ENCODE measurements around the gene MCOLN2. TPM values are rescaled to one million over a fixed set of nuclear protein-coding genes. Genes with fewer than 3 reads are reported as not detected.

MCOLN2 gene
- total and polyA plus RNA-seq, 2 of the 13 experiments (the other 11 are each of a cell fraction or from before 2014, with no cell fraction given): not detected

DNA sequence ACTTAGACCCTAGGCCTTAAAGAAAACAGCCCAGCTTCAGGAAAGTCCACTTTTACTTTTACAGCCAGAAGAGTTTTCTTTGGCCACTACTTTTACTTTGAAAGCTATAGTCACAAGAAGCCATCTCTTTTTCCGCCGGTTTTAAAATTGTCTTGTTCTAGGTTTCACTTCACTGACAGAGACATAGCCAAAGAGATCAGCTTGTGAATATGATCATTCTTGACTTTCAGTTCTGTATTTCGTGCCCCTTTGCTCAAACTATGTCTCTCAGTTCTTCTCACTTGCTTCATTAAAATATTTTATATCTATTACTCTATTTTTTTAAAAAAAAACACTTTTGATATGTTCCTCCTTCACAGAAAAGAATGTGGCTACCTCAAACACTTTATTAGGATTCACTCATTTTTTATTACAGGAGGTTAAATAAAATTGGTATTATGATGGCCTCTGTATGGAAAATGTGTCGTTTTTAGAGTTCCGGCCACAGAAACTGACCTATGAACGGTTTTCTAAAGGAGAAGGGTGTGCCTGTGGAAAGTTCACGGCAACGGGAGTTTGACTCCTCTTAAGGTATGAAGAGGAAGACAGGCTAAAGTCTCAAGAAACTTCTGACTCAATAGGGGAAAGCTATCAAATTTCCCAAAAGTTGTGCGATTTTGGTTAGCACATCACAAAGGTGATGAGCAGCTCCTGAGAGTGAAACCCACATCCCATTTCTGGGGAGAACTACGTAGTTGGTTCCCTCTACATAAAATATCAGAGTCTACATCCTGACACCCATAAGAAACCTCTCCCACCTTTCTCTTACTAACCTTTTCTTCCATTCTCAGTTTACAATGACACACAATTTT, 1.2 kb downstream of the MCOLN2 start (continued):
- TF ChIP-seq ZNF335 (CRISPR knock-in tag; IDR thresholded peaks at IDR 0.05): no peak
- no peak for TF ChIP-seq HMGA1 (CRISPR knock-in tag; conservative IDR thresholded peaks at IDR 0.05)
- no peak for TF ChIP-seq SOX6 (IDR thresholded peaks at IDR 0.05)
- TF ChIP-seq SOX6 (CRISPR knock-in tag; IDR thresholded peaks at IDR 0.05): no peak
- no peak for TF ChIP-seq ZNF724P (CRISPR knock-in tag; IDR thresholded peaks at IDR 0.05; ENCODE audit: borderline replicate concordance)
- TF ChIP-seq ZNF253 (CRISPR knock-in tag; IDR thresholded peaks at IDR 0.05; ENCODE audit: borderline replicate concordance): no peak

DNA sequence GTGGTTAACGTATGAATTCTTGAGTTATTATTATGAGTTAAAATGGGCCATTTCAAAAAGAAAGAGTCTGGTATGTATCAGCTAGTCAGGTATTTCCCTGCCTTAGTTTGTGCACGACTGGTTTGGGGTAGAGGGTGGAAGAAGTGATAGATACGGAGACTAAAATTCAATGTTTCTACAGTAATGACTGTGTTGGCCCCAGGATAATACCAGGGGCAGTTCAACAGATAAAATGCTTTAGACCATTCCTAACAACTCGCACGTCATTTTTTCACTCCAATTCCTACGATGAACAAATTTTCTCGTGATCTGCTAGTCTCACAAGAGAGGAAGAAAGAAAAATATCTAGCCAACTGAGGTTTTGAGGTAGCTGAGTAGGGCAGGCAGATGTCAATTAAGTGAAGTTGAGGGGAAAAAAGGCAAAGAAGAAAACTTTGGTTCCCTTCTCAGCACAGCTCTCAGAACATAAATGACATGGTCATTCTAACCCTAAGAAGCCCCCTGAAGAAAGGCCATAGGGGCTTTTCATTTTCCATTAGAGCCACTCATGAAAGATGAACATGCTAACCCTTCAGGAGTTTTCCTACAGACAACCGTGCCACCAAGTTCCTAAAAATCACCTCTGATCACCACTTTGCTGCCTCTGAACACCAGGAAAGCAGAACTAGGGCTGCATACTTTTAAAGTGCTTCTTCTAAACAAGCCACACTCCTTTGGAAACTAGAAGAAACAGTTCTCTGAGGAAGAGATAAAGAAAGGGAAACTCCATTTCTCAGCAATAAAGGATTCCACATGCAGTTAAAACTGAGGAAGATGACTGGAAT, 5.6 kb downstream of the MCOLN2 start:
- Histone ChIP-seq H3K27ac (ENCODE audit: extremely low read length, insufficient read depth, low read length) (no peak overlapping the region), H3K4me3 (replicated peaks in 1 of 3; ENCODE audit: insufficient read depth in 1 of 3, low read depth in 2 of 3, low read length in 3 of 3) (no peak overlapping the region), H4K20me1 (ENCODE audit: insufficient read depth, low read length) (no peaks in the 10 kb centered on the region), H3K36me3 (replicated peaks in 1 of 2; ENCODE audit: control insufficient read depth in 1 of 2, insufficient read depth in 2 of 2, low read length in 2 of 2) (no peaks in the 10 kb centered on the region), H3K9me3 (ENCODE audit: low read length) (no peaks in the 10 kb centered on the region), H3K9ac (ENCODE audit: insufficient read depth, low read depth, low read length) (no peak overlapping the region), H2AFZ (ENCODE audit: low read length) (no peak overlapping the region), H3K79me2 (ENCODE audit: insufficient read depth, low read length) (no peaks in the 10 kb centered on the region), H3K27me3 (ENCODE audit: control insufficient read depth in 1 of 2, insufficient read depth in 2 of 2, low read length in 2 of 2) (peaks cover 0 to 5% of the 10 kb centered on the region in 2 experiments; a peak in 3 of 5 replicates), H3K4me2 (ENCODE audit: low read depth, low read length) (no peak overlapping the region), H3K4me1 (ENCODE audit: insufficient read depth, low read length) (no peaks in the 10 kb centered on the region)
- ATAC-seq: no peak
- FAIRE-seq: no peak
- no TSS peak for BruUV-seq (replicated peaks)
- TF ChIP-seq, protein P1, sequence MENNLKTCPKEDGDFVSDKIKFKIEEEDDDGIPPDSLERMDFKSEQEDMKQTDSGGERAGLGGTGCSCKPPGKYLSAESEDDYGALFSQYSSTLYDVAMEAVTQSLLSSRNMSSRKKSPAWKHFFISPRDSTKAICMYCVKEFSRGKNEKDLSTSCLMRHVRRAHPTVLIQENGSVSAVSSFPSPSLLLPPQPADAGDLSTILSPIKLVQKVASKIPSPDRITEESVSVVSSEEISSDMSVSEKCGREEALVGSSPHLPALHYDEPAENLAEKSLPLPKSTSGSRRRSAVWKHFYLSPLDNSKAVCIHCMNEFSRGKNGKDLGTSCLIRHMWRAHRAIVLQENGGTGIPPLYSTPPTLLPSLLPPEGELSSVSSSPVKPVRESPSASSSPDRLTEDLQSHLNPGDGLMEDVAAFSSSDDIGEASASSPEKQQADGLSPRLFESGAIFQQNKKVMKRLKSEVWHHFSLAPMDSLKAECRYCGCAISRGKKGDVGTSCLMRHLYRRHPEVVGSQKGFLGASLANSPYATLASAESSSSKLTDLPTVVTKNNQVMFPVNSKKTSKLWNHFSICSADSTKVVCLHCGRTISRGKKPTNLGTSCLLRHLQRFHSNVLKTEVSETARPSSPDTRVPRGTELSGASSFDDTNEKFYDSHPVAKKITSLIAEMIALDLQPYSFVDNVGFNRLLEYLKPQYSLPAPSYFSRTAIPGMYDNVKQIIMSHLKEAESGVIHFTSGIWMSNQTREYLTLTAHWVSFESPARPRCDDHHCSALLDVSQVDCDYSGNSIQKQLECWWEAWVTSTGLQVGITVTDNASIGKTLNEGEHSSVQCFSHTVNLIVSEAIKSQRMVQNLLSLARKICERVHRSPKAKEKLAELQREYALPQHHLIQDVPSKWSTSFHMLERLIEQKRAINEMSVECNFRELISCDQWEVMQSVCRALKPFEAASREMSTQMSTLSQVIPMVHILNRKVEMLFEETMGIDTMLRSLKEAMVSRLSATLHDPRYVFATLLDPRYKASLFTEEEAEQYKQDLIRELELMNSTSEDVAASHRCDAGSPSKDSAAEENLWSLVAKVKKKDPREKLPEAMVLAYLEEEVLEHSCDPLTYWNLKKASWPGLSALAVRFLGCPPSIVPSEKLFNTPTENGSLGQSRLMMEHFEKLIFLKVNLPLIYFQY (CRISPR knock-in tag; IDR thresholded peaks at IDR 0.05; ENCODE audit: borderline replicate concordance): no peak
- TF ChIP-seq CHD2 (IDR thresholded peaks at IDR 0.05; ENCODE audit: low read depth, low read length) (no peak), MTF2 (CRISPR knock-in tag; IDR thresholded peaks at IDR 0.05; ENCODE audit: borderline replicate concordance) (no peak)
- ChIA-PET CTCF (ENCODE audit: low intra/inter-chr PET ratio, low total read pairs) (no interaction called here), POLR2A (no interaction called here)
- no peak for DNase-seq (ENCODE audit: low spot score)
- intact Hi-C loops (cut with micrococcal nuclease; ENCODE audit: unreplicated experiment): no loop called here
- in situ Hi-C loops (cut with HindIII; ENCODE audit: extremely low pct_ligation_motif_present, low pct_unique_long_range_greater_than_20kb): no loop called here
- WGBS (ENCODE audit: low lambda C conversion rate): 7% methylated on average over 8 of the region's 8 CpGs

Data from HepG2 (cell line).